HG02588 (cell line): Measurements from ENCODE around the gene ABCG2.

Experiments used
- ATAC-seq: cut with Tn5 transposase; IDR thresholded peaks from one replicate; pipeline ENCODE4 v1.9.1; 2021; ENCODE audit warnings: mild to moderate bottlenecking, moderate library complexity; ENCODE audit not compliant: unreplicated experiment

Gene ABCG2

DNA sequence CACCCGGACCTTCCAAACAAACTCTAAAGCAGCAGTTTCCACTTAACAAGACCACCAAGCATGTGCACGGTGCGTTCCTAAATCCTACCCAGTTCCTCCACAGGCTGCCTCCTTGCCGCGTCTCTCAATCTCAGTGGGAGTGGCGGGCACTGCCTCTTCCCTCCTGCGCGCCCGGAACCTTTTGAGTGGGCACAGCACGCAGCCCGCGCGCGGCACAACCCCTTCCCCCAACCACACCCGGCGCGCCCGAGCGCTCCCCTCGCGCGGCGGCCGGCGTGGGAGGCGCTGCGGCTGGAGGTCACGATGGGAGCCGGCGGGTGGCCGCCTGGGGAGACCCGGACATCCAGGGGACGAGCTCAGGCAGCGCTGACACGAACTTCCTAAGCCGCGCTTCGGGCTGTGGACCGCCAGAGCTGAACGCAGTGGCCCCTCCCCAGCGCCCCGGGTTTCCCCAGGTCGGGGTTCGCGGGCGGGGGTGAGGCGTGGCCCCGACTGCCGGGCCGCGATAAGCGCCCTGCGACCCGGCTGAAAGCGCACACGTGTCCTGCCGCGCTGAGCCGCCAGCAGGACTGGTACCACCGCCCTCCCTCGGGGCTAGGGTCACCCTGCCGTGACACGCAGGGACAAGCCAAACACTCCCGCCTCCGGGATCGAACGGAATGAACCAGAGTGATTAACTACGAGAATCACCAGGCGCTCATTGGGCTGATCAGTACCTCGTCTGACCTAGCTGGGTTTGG lies at the start of gene ABCG2:
ABCG2 (minus strand) TSS at position 151 of the 740 bp plus-strand sequence. CDS start 18,644 bp downstream, outside the sequence.
- peak; percentile 59 for ATAC-seq

DNA sequence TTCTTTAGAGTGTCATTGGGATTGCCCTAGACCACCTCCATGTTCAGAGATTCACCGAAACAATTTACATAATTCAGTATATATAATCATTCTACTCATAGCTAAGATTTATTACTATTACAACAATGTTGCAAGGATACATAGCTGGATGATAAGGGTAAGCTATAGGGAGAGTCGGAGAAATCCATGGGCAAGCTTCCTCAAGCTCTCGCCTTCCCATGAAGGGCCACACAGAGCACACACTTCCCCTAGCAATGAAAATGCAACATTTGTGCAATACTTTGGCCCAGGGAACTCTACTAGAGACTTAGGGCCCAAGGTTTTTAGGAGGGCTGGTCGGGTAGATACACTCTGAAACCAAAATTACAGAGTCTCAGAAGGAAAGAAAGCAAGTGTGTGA lies 49.7 kb upstream of the ABCG2 start:
- ATAC-seq: no peak

DNA sequence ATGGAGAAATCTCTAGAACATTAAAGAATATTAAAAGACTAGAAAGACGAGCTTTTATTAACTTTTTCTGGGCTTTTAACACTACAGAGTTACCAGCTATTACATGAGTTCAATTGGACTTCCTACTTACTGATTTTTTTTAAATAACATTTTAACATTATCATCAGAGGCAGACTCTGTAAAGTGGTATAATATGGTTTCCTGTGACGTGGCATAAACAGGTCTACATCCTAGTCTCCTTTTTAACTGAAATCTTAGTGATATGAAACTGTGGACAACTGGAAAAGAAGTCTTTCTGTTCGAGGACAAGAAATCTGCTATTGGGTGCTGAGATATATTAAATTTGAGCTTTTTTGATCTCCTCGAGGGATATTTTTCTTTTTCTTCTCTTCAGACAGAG lies 48.7 kb upstream of the ABCG2 start:
- ATAC-seq: no peak

DNA sequence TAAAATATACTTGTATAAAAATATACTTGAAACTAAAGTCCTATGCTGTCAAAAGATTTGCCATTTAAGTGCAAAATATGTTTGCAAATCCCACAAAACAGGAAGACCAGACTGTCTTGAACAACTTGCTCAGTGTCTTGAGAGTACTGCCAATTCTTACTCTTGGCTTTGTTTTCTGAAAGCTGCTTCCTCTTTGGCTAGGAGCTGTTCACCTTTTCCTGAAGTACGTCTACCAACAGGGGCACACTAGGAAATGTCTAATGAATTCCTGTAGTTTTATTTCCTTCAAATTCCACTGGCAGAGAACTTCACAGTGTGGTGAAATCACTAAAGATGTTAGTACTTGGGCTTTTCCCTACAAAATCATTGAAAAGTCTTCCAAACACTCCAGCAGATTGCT lies 46.4 kb upstream of the ABCG2 start:
- ATAC-seq: no peak

DNA sequence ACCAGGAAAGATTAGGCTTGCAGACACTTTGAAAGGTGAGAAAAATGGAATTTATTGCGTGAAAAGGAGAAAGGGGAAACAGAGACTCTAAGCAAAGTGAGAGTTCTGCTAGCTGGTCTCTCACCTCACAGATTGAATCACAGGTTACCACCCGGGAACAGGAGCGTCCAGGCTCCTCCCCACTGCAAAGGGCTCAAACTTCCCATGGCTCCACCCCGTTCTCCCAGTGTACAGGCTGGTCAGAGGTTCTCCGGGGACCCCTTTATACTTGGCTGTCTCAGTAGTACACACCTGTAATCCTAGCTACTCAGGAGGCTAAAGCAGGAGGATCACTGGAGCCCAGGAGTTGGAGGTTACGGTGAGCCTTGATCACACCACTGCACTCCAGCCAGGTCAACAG lies 44.0 kb upstream of the ABCG2 start:
- ATAC-seq: no peak

DNA sequence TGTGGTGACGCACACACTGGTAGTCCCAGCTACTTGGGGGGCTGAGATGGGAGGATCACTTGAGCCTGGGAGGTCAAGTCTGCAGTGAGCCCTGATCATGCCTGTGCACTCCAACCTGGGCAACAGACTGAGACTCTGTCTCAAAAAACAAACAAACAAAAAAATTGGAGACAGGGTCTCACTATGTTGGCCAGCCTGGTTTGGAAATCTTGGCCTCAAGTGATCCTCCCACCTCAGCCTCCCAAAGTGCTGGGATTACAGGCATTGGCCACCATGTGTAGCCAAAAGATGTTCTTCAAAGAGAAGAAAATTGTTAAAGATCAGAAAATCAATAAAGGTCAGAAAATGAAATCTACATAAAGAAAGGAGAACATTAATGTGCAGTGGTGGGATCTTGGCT lies 41.7 kb upstream of the ABCG2 start:
- ATAC-seq: no peak

DNA sequence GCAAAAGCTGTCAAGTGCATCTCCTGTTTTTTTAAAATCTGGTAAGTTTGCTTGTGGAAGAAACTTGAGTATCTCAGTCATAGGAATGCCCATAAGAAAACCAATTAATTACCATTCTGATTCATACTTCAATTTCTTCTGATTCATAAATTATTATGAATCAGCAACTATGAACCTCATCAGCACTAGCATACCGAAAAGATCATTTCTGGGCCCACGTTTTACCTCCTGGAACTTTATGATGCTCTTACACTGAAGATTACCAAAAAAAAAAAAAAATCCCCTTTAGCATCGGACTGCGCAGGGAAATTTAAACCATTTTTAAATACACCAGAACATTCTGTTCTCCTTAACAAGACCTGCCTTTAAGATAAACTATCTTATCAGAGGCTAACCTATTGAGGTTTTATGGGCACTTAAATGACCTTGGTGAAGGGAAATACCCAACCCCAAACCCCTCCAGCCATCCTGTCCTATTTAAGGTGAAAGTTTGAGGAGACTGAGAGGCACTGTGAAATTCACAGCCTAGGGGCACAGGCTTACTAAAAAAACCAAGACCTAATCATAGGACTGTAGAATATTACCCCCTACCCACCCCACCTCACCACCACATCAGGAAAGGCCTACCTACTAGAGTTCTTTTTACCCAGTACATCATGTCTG lies 38.2 kb upstream of the ABCG2 start:
- ATAC-seq: no peak

DNA sequence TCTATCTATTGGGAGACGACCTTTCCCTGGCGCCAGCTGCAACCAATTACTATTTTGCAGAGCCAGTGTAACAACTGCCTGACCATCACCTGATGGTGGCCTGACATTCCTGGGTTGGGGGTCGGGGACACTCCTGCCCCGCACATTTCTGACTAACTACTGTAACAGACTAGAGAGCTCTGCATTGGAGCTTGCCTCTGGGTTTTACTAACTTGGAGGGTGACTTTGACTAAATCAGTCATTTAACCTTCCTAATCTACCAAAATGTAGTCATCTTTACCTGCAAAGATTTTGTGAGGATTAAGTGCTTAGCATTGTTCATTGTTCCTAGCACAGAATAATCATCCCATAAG lies 37.5 kb upstream of the ABCG2 start:
- no peak for ATAC-seq

DNA sequence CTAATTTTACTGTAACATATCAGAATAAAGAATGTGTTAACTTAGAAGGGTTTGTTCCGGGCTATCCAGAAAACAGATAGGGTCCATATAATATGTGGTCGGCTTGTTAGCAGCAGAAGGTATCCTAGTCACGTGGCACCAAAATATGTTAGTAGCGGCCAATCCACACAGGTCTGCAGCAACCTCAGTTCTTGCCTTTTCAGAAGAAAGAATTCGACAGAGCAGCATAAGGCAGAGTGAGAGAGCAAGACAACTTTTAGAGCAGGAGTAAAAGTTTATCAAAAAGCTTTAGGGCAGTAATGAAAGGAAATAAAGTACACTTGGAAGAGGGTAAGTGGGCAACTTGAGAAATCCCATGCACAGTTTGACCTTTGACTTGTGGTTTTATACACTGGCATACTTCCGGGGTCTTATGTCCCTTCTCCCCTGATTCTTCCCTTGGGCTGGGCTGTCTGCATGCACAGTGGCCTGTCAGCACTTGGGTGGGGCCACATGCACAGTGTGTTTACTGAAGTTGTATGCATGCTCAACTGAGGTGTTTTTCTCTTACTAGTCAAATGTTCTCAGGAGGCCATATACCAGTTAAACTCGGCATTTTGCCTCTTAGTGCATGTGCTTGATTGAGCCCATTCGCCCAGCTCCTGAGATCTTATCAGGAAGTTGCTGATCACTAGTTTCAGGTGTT lies 37.0 kb upstream of the ABCG2 start:
- no peak for ATAC-seq

DNA sequence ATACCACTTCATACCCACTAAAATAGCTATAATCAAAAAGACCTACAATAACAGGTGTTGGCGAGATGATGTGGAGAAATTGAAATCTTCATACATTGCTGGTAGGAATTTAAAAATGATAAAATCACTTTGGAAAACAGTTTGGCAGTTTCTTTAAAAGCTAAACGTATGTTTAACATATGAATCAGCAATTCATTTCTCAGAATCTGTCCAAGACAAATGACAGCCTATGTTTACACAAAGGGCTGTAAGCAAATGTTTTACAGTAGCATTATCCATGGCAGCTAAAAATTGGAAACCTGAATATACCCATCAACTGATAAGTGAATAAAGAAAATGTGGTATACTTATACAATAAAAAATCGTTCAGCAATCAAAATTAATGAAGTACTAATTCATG lies 33.0 kb upstream of the ABCG2 start:
- no peak for ATAC-seq

DNA sequence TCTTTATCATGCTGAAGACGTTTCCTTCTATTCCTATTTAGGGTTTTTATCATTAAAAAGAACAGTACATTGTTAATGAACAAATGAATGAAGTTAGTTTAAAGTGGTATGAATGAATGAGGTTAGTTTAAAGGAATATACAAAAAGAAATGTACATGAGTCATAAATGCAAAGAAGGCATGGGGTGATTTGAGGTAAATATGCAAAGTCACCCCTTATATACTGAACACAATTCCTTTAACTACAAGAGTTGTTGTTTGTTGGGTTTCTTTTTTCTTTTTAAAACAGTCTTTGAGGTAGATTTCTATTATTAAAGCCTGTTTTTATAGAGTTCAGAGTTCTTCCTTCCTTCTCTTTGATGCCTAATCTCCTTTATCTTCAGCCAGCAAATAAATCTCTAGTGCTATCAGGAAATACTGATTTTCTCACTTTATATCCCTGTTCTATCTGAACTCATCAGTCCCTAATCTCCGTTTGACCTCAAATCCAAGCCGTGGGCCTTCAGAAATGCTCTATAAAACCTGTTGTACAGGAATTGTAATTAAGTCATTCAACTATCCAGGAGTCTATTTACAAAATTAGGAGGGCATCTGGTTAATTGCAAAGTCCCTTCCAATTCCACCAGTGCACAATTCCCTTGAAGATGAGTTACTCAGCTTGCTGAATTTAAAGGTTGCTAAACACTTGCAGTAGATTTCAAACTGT lies 31.6 kb upstream of the ABCG2 start:
- no peak for ATAC-seq

DNA sequence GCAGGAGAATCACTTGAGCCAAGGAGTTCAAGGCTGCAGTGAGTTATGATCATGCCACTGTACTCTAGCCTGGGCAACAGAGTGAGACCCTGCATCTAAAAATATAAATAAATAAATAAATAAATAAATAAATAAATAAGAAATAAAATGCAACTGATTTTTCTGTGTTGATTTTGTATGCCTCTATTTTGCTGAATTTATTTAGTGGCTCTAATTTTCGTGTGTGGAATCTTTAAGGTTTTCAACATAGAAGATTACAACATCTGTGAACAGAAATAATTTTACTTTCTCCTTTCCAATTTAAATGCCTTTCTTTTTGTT lies 30.9 kb upstream of the ABCG2 start:
- no peak for ATAC-seq

DNA sequence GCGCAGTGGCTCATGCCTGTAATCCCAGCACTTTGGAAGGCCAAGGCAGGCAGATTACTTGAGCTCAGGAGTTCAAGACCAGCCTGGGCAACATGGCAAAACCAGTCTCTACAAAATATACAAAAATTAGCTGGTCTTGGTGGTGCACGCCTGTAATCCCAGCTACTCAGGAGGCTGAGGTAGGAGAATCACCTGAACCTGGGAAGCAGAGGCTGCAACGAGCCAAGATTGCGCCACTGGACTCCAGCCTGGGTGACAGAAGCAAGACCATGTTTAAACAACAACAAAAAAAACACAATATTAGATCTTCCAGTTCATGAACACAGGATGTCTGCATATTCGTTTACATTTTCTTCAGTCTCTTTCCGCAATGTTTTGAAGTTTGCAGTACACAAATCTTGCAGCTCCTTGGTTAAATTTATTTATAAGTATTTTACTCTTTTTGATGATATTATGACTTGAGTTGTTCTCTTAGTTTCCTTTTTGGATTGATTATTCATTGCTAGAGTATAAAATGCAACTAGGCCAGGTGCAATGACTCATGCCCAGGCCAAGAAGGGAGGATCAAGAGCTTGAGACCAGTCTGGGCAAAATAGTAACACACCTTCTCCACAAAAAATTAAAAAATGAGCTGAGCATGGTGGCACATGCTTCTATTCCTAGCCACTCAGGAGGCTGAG lies 30.4 kb upstream of the ABCG2 start:
- no peak for ATAC-seq

DNA sequence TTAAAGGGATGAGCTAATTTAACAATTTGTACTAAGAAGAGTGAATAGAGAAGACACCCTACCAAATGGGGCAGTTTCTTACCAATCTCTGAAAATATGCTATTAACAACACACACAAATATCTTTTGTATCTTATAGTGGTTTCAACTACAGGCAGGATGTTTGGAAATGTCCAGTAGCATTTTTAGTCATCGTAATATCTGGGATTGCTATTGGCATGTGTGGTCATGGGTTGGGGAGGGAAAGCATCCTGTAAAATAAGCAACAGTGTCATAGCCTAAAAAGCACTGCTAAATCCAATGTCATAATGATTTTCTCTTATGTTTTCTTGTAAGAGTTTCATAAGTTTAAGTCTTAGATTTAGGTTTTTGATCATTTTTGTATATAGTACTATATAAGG lies 29.3 kb upstream of the ABCG2 start:
- no peak for ATAC-seq

DNA sequence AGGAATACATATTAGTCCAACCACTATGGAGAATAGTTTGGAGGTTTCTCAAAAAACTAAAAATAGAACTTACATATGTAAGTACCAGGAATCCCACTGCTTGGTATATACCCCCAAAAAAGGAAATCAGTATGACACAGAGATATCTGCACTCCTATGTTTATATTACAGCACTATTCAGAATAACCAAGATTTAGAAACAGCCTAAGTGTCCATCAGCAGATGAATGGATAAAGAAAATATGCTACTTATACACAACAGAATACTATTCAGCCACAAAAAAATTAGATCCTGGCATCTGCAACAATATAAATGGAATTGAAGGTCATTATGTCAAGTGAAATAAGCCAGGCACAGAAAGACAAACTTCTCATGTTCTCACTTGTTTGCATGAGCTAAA lies 27.5 kb upstream of the ABCG2 start:
- ATAC-seq: no peak

DNA sequence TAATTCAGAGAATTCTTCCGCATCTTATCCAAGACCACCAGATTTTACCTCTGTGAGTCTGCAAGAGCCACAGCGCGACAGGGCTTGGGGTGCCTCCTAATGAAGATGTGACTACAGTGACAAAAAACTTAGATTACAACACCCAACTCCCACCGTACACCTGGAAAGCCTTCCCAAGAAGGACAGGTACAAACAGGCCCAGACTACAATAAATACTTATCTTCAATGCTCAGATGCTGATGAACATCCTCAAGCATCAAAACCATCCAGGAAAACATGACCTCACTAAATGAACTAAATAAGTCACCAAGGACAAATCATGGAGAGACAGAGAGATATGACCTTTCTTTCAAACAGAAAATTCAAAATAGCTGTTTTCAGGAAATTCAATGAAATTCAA lies 20.8 kb upstream of the ABCG2 start:
- ATAC-seq: no peak

DNA sequence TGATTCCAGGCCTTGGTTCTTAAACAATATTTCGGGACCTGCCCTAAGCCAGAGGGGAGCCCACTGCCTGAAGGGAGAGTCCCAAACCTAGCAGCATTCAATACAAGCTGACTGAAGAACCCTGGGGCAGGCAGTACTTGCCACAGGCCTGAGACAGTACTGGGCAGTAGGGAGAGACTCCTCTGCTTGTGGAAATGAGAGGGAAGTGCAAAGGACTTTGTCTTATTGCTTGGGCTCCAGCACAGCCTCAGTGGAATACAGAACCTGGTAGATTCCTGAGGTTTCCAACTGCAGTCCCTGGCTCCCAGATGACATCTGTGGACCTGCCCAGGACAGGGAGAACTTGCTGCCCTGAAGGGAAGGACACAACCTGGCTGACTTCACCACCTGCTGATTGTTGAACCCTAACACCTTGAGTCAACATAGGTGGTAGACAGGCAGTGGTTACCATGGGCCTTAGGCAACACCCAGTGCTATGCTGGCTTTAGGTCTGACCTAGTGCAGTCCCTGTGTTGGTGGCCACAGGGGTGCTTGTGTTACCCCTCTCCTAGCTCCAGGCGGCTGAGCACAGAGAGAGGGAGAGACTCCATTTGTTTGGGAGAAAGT lies 20.3 kb upstream of the ABCG2 start:
- ATAC-seq: no peak

DNA sequence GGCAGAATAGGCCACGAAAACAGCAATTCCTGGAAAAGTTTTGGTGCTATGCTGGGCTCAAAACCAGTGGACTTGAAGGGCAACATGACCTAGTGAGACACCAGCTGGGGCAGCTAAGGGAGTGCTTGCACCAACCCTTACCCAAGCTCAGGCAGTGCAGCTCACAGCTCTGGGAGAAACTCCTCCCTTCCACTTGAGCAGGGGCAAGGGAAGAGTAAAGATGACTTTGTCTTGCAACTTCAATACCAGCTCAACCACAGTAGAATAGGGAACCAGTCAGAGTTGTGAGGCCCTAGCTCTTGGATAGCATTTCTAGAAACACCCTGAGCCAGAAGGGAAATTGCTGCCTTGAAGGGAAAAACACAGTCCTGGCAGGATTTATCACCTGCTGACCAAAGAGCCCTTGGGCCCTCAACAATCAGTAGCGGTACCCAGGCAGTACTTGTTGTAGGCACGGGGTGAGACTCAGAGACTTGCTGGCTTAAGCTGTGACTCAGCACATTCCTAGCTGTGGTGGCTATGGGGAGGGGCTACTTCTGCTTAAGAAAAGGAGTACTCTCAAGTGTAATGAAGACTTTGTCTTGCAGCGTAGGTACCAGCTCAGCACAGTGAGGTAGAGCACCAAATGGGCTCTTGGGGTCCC lies 19.7 kb upstream of the ABCG2 start:
- no peak for ATAC-seq

DNA sequence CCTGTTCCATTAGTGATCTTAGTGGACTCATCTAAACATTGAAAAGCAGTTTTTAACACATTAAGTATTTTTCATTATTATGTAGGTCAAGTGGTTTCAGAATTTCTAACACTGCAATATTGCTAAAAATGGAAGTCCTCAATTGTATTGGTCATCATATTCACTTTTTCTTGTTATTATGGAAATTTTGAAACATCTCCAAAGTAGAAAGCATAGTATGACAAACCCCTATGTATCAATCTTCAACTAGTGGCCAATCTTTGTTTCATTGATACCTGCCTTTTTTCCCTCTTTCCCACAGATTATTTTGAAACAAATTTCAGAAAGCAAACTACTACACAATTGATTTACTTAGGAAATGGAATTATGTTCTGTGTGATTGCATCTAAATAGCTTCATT lies 14.5 kb upstream of the ABCG2 start:
- ATAC-seq: no peak

DNA sequence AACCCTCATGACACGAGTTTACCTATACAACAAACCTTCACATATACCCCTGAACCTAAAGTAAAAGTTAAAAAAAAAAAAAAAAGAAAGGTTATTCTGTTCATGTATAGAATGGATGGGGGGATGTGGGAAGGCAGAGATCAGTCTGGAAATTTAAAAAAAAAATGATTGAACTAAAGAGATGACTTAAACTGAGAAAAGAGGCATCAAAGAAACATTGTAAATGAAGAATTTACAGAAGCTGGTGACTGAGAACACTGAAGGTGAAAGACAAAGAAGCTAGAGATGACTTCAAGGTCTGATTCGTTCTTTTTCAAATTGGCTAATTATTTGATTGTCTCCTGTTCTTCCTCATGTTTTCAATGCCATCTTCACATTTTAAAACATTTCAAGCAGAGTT lies 12.8 kb upstream of the ABCG2 start:
- no peak for ATAC-seq
